Ascending aorta (tissue), 2 donors: ENCODE data around the gene DNMT3A. TPM values are rescaled to one million over a fixed set of nuclear protein-coding genes. Genes with fewer than 3 reads are reported as not detected.

Experiments used
- DNase-seq, 2 donors: peaks; one replicate each; pipeline ENCODE4 v3.0.0-alpha.2; 2019; ENCODE audit warnings: low spot score in 2 of 2
- H3K27ac ChIP-seq, 2 donors: fragments of 200-600 bp; sonication (generic); one replicate each; pipeline ENCODE4 v1.5.1; 2016 to 2017; ENCODE audit warnings: mild to moderate bottlenecking in 1 of 2
- H3K27me3 ChIP-seq: fragments of 200-600 bp; sonication (generic); one replicate; pipeline ENCODE4 v1.5.1; 2017
- H3K36me3 ChIP-seq, 2 donors: fragments of 200-600 bp; sonication (generic); one replicate each; pipeline ENCODE4 v1.5.1; 2016
- H3K4me1 ChIP-seq, 2 donors: fragments of 200-600 bp; sonication (generic); one replicate each; pipeline ENCODE4 v1.5.1; 2016 to 2017; ENCODE audit warnings: mild to moderate bottlenecking in 1 of 2
- H3K4me3 ChIP-seq, 2 donors: fragments of 200-600 bp; sonication (generic); one replicate each; pipeline ENCODE4 v1.5.1; 2016 to 2017; ENCODE audit warnings: mild to moderate bottlenecking in 1 of 2
- H3K9me3 ChIP-seq, 2 donors: fragments of 200-600 bp; sonication (generic); one replicate each; pipeline ENCODE4 v1.5.1; 2016
- CTCF ChIP-seq, 3 experiments: fragments of 200-600 bp in 2 of 3; fragments of 450-650 bp in 1 of 3; sonication (generic) in 2 of 3; IDR thresholded peaks; one replicate each; pipeline ENCODE4 v1.5.1; 2016 to 2019; ENCODE audit warnings: antibody characterized with exemption in 3 of 3, mild to moderate bottlenecking in 1 of 3, moderate library complexity in 1 of 3
- intact Hi-C: fragments of 100-400 bp; cut with DNase I; formaldehyde crosslinking; loops from one replicate; pipeline ENCODE4 v1.15.1; 2023
- total RNA-seq: library from RNA; depleted of rRNA; stranded (reverse); fragments of >200 nt; gene quantifications from one replicate; pipeline ENCODE4 v1.1.0, GENCODE V29; 2016

DNMT3A gene
- total RNA-seq, 1 donor from 2014 or later = 33.6 TPM

- TF ChIP-seq CTCF (IDR thresholded peaks at IDR 0.05) = no peak
- Histone ChIP-seq H3K4me3 (no peak overlapping the region), H3K4me1 (peaks cover 6 to 11% of the 10 kb centered on the region in 2 donors), H3K27ac (peak overlapping the region in 1 of 2 donors; percentile 58), H3K36me3 (peaks cover 4 to 13% of the 10 kb centered on the region in 2 donors), H3K27me3 (no peaks in the 10 kb centered on the region), H3K9me3 (no peaks in the 10 kb centered on the region)
- intact Hi-C loops = loop anchor here (5.0 kb wide), 1 partner anchor 85 kb away; the partner anchor contains the start of gene DNMT3A
- no peak for DNase-seq
Observed at GRCh38 chr2:25257032-25257552, 84.6 kb downstream of the DNMT3A start.

GRCh38 chr2:25256488-25256875 is 85.2 kb downstream of the DNMT3A start:
- Histone ChIP-seq H3K9me3 (no peaks in the 10 kb centered on the region), H3K4me1 (peaks cover 6 to 17% of the 10 kb centered on the region in 2 donors), H3K27me3 (no peaks in the 10 kb centered on the region), H3K27ac (no peak overlapping the region), H3K36me3 (peaks cover 4 to 13% of the 10 kb centered on the region in 2 donors), H3K4me3 (no peak overlapping the region)
- no peak for TF ChIP-seq CTCF (IDR thresholded peaks at IDR 0.05)
- intact Hi-C loops = loop anchor here (5.0 kb wide), 1 partner anchor 86 kb away; the partner anchor contains the start of gene DNMT3A
- no peak for DNase-seq

DNA sequence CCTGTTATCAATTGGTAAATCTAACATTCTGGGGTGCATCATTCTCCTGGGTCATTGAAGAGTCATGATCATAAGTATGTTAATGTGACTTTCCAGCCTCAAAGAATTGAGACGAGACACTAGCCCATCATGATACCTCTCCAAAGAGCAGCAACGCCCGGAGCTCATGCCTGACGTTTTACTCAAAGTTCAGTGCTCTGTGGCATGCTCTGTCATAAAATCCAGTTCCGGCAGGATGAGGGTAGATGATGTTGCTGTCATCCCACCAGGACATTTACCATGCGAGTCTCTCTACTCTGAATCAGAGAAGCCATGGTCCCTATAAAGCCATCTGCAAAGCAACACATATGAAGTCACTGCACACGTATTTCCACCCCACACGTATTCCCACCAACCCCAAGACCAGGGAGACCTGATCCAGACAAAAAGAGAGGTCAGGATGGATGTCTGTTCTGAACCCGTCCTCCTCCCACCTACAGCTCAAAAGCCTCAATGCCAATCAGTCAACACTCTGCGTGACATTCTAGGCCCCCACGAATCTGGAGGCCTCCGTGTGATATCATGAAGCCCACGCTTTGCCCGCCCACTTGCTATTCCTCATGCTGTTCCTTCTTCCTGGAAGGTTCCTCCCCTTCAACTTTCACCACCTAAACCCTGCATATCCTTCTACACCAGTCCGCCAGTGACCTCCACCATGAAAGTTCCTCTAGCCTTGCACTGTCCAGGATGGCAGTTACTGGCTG is 85.8 kb downstream of the DNMT3A start:
- H3K4me1 ChIP-seq = peaks cover 6 to 21% of the 10 kb centered on the region in 2 donors
- no peak for DNase-seq
- H3K27ac ChIP-seq = no peak overlapping the region
- H3K27me3 ChIP-seq = no peaks in the 10 kb centered on the region
- H3K4me3 ChIP-seq = no peak overlapping the region
- no peak for TF ChIP-seq CTCF (IDR thresholded peaks at IDR 0.05)
- peaks cover 4 to 13% of the 10 kb centered on the region in 2 donors for H3K36me3 ChIP-seq
- no peaks in the 10 kb centered on the region for H3K9me3 ChIP-seq
- intact Hi-C loops = loop anchor here (5.0 kb wide), 1 partner anchor 86 kb away; the partner anchor contains the start of gene DNMT3A

DNA sequence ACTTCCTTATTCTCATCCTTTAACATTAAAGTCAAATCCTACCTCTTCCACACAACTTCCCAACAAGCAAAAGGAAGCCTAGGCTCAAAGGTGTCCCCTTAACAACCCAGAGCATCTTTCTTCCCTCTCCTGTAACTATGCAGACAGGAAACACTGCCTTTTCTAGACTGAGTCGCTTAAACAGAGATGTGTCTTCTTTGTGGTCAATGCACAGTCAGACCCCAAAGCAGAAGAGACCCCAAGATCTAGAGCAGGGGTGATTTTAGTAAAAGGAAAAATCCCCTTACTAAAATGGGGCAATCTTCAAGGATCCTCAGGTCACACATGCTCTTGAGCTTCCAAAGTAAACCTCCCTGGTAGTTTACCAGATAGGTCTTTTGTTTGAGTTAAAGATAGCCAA is 86.8 kb downstream of the DNMT3A start:
- intact Hi-C loops = loop anchor here (5.0 kb wide), 1 partner anchor 87 kb away; the partner anchor contains the start of gene DNMT3A
- H3K4me3 ChIP-seq = no peak overlapping the region
- DNase-seq = no peak
- no peak for TF ChIP-seq CTCF (IDR thresholded peaks at IDR 0.05)
- H3K27me3 ChIP-seq = no peaks in the 10 kb centered on the region
- peaks cover 6 to 21% of the 10 kb centered on the region in 2 donors for H3K4me1 ChIP-seq
- H3K9me3 ChIP-seq = no peaks in the 10 kb centered on the region
- no peak overlapping the region for H3K27ac ChIP-seq
- peaks cover 4 to 6% of the 10 kb centered on the region in 2 donors for H3K36me3 ChIP-seq

DNA sequence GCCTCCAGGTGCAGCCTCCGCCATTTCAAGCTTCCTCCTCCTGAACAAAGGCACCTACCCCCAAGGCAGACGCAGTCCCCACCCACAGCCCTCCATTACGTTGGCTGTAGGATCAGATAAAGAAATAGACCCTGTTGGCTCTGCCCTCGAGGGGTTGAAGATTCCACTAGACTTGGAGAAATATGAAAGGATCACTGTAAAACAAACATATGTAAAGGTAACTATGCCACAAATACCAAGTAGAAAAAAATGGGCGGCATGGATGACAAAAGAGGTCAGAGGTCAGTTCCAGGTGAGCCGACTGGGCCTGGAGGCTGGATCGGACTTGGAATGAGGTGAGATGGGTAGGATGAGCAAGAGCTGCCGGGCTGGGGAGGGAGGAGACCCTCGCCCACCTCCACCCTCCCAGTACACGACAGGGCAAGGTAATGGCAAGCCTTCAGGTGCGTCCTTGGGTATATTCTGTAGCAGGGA is 88.5 kb downstream of the DNMT3A start:
- DNase-seq = no peak
- Histone ChIP-seq H3K4me1 (peaks cover 6 to 21% of the 10 kb centered on the region in 2 donors), H3K27me3 (no peaks in the 10 kb centered on the region), H3K36me3 (peaks cover 0 to 4% of the 10 kb centered on the region in 2 donors), H3K4me3 (peak overlapping the region; percentile 73 to 75), H3K9me3 (no peaks in the 10 kb centered on the region), H3K27ac (peak overlapping the region; percentile 67 to 77)
- intact Hi-C loops = loop anchor here (2.0 kb wide), 1 partner anchor 124 kb away; no protein-coding TSS in a partner anchor
- no peak for TF ChIP-seq CTCF (IDR thresholded peaks at IDR 0.05)
